NCI-H2029 (cell line): ENCODE data around the gene RNF145.
"Not testable (repeated sequence)": the region's sequence is repeated elsewhere in the genome, so short reads cannot be mapped to it uniquely, and the experiment has no call there.

Experiments used
- DNase-seq: peaks from one replicate; lab custom pipeline; 2025; lab: John Stamatoyannopoulos, UW

Gene RNF145

GRCh38 chr5:159189310-159189709 is 20.0 kb downstream of the RNF145 start:
- peak; percentile 58 for DNase-seq

DNA sequence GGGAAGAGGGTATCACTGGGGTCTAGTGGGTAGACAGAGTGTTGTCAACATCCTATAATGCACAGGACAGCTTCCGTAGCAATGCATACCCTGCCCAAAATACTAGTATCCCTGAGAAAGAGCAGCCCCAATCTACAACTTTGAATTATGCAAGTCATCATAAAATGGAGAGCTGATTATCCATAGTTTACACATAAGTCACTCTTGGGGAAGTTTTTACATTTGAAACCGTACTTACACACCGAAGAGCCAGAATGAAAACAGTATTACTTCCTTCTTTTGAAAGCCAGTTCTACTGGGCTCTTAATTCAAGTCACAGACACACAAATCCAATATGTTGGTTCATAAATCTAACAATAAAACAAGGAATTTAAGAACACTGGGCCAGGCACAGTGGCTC is 21.6 kb downstream of the RNF145 start:
- DNase-seq: no peak

DNA sequence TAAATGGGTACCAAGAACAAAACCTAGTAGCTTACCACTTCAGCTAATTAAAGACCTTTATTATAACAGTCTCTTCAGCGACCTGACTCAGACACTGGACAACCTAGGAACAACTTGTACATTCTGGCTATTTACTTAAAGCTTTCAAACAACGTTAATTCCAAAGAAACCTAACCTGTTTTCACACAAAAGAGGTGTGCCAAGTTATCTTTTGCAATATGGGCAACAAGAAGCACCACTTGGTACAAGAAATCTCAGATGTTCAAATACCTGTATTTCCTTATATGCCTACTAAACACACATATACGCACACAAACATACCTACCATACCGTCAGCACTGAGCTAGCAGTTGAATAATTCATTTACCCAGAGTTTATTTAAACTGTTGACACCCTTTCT is 23.0 kb downstream of the RNF145 start:
- no peak for DNase-seq

DNA sequence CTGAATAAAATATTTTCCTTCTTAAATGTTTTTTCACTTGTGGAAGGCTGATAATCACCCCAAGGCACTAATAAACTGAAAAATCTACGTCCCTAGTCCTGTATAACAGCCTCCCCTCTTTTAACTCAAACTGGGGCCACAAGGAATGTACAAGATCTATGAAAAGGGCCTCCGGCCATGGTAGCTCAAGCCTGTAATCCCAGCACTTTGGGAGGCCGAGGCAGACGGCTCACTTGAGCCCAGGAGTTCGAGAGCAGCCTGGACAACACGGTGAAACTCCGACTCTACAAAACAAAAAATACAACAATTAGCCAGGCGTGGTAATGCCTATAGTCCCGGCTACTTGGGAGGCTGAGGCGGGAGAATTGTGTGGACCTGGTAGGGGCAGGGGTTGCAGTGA is 23.6 kb downstream of the RNF145 start:
- DNase-seq: no peak

DNA sequence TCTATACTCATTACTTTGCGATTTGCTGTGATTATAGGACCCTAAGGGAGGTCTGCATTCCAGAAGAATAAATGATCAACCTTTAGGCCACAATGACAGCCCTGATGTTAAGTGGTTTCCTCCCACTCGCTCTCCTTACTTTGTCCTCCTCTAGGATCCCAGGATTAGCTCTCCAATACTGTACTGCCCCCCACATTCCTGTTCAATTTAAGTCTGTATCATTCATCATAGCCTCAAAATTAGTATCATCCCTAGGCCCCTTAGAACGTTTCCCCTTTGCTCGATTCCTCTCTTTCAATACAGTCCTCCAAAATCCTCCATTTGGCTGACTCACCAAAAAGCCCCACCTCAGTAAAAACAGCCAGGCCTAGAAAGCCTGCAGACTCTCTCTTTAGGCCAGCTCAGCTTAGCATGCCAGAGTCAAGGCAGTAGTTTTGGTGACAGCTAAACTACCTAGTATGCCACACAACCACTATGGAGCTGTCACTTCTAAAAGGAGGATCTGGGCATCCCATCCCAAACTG is 24.4 kb downstream of the RNF145 start:
- DNase-seq: no peak

GRCh38 chr5:159184236-159184635 is 25.1 kb downstream of the RNF145 start:
- no peak for DNase-seq

- DNase-seq: no peak
These were observed 26.1 kb downstream of the RNF145 start for GRCh38 chr5:159183247-159183646.

- no peak for DNase-seq
These were observed 26.7 kb downstream of the RNF145 start for GRCh38 chr5:159182691-159183090.

- DNase-seq: no peak
These were observed 27.7 kb downstream of the RNF145 start for GRCh38 chr5:159181651-159182050.

DNA sequence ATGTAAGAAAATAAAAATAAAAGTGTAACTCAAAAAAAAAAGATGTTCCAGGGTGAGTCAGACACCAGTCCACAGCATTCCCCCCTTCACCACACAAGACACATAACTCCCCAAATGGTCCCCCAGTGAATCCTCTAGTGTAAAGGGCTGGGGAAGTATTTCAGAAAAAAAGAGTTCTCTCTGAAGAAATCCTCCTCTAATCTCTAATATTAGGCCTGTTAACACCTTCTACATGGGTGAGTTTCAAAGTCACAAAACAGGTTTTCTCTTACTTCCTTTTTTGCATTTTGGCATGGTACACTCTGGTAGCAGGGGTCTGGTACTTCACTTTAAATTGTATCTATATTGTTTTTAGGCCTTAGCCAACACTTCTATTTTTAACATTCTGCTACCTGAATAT is 28.2 kb downstream of the RNF145 start:
- no peak for DNase-seq

DNA sequence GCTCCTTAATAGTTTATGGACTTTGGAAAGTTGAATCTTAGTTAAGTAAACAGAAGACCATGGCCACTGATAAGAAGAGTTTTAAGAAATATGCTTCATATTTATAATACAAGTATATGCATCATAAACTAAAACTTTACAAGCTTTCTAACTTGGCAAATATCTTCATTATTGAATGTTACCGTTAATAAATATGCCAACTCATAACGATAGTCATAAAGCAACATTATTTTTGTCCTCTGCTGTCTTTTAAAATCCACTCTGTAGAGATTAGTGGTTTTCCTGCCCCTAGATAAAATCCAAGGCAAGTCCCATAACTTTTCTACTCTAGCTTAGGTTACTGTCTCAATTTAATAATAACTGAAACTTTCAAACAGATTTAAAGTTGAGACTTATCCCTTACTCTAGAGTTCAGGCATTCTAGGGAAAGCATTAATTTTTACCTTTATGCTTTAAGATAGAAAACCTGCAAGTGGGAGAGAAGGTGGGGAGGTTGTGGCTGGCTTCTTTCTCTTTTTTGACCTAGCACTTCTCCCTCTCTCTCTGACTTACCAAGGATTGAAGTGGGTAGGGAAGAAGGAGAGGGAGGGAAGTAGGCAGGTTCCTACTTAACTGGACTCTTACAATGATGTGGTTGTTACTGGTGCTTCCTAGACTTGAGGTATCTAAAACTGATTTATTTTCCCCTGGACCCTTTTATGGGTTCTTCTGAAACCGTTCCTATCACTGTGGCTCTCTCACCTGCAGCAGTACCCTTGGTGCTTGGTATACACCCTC is 29.6 kb downstream of the RNF145 start:
- no peak for DNase-seq

DNA sequence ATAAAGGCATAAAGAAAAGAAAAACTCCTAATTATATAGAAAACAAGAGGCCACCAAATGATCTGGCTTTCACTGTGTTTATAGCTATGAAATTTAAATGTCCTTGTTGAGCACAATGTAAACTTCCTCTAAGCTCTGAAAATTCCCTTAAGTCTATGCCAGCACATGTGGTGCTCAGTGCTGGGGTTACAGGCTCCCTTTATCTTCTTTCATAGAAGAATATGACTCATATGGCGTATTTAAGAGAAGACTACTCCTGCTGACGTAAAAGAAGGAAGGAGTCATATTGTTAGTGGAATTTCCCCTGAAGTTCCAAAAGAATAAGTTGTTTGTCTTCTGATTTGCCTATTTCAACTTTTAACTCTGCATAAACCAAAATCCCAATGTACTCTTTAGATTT is 30.4 kb downstream of the RNF145 start:
- DNase-seq: no peak

DNA sequence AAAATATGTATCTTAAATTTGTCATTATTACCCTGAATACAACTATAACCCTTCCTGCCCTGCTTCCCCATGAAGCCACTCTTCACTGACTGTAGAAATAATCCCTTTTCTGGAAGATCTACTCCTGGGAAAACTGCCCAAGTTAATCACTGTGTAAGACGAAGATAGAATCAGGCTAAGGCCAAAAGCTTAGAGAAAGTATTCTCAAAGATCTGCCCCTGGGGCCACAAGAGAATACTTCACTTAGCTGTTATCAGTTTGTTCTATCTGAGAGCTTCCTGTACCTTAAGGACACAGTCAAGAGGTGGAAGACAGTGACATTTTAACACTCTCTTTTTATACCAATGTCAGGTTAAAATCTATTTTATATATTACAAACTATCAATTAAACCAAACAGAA is 33.8 kb downstream of the RNF145 start:
- DNase-seq: no peak

DNA sequence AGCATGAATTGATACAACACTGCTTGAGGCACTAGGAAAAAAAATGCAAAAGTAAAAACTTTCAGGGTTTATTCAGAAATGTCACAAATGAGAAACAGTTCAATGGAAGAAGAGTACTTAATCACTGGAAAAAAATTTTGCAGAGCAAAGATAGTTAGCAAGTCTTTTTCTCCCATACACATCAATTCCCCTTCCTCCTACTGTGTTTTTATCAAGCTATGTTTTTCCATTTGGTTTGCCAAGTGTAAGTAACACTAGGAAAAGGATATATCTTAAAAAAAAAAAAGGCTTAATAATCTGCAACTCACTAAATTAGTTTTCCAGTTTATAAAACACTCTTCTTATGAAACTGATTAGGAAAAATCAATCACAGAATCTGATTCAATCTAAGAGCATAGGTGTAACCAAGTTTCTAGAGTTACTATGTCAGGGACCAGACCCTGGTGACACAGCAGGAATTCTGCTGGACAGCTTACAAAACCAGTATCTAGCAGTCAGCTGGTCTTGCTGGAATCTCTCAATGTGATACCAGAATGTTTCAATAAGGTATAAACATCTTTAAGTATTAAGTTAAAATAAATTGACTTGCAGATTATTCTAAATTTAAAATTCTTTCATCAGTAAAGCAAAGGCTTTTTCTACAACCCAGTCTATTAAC is 34.7 kb downstream of the RNF145 start:
- DNase-seq: no peak

DNA sequence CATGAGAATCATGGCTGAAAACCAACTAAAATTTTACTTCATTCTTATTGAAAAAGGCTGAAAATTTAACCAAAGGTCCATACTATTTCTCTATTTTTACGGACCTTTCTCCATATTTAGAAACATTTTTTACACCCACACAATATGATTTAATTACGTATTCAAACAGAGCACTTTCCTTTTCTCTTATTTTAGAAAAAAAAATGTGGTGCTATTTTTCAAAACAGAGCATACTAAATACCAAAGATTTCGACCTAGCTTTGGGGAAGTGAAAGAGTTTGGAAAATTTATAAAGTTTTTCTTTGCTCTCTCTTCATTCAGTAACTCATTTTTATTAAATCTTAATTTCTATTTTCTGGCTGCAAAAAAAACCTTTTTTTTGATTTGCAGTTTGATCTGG is 38.1 kb downstream of the RNF145 start:
- DNase-seq: no peak

DNA sequence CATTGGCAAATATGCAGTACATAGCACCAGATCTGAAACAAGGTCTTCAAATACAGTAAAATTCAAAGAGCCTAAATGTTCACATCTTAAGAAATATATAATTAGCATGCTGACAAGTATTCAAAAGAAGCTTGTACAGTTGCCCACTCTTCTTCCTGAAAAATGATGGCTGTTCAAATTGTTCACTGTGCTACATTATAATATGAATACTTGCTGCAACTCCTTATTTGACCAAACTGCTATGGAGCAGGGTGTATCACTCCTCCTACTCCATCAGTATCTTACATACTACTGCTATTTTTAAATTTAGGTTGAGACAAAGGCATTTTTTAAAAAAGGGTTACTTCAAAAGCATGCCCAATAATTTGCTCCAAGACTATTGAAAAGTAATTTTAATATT is 39.3 kb downstream of the RNF145 start:
- no peak for DNase-seq

DNA sequence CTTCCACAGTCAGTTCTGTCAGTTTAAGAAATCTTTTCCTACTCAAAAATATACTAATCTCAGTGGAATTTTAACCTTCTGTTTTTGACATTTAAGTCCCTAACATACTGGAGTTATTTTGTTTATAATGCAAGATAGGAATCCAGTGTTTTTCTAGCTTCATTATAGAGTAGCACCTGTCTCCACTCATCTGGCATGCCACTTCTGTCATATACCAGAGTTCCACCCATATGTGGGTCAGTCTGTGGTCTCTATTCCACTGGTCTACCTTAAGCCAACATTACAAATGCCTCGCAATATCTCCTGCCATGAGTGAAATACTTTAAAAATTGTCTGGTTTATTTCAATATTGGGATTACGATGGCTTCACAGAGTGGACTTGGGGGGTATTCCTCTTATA is 42.9 kb downstream of the RNF145 start:
- no peak for DNase-seq

DNA sequence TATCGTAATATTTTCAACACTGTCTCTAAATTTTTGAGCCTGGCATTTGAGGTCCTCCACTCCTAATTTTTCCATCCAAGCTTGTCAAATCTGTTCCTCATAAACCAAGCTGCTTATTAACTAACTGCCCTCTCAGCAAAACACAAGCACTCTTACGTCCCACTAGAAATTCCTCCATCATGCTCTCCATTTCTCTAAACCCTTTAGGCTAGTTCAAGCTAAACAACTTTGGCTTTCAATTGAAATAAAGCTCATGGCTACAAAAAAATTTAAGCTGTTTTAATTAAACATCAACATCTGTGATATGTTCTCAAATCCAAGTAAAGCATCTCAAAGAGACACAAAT is 45.7 kb downstream of the RNF145 start:
- DNase-seq: no peak

- no peak for DNase-seq
These were observed 46.2 kb downstream of the RNF145 start for GRCh38 chr5:159163027-159163700.

- no peak for DNase-seq
These were observed 47.8 kb downstream of the RNF145 start for GRCh38 chr5:159161361-159162214.

DNA sequence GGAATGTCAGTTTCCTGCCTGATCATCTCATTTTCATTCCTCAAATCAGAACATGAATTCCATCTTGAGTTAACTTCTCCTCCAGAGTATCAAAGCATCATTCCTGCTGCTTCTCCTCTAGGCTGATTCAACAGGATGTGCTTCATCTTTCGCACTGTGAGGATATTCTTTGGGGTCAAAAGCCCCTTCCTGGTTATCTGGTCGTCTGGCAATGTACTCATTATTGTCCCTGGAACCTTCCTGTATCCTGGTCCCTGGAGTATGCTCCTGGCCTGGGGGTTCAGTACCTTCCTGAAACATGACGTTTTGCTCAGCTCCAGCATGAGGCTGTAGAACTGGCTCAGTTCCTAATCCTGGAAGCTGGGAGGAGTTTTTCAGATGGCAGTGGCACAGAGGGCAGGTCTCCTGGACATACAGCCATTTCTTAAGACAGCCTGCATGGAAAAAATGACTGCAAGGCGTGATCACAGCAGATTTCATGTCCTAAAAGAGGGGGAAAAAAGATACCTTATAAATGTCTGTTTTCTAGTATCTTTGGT is 50.7 kb downstream of the RNF145 start:
- not testable (repeated sequence) for DNase-seq

GRCh38 chr5:159157552-159157951 is 51.8 kb downstream of the RNF145 start:
- DNase-seq: no peak
